Esophagus mucosa (tissue), 1 donor: ENCODE results near the gene ACP5. TPM values are rescaled to one million over a fixed set of nuclear protein-coding genes. Genes with fewer than 3 reads are reported as not detected.
"Not testable (repeated sequence)": the region's sequence is repeated elsewhere in the genome, so short reads cannot be mapped to it uniquely, and the experiment has no call there.

Experiments
- ATAC-seq: fragments of 200-7000 bp; cut with Tn5 transposase; one replicate; pipeline ENCODE4 v1.9.1; 2020
- total RNA-seq: library from RNA; stranded (reverse); gene quantifications from one replicate; pipeline ENCODE4 v1.2.4, GENCODE V29; 2023
- donor health status: DM: yes; HTN: yes; CAD: no.

ACP5 gene
- total RNA-seq, 1 donor from 2014 or later = 34.6 TPM

DNA sequence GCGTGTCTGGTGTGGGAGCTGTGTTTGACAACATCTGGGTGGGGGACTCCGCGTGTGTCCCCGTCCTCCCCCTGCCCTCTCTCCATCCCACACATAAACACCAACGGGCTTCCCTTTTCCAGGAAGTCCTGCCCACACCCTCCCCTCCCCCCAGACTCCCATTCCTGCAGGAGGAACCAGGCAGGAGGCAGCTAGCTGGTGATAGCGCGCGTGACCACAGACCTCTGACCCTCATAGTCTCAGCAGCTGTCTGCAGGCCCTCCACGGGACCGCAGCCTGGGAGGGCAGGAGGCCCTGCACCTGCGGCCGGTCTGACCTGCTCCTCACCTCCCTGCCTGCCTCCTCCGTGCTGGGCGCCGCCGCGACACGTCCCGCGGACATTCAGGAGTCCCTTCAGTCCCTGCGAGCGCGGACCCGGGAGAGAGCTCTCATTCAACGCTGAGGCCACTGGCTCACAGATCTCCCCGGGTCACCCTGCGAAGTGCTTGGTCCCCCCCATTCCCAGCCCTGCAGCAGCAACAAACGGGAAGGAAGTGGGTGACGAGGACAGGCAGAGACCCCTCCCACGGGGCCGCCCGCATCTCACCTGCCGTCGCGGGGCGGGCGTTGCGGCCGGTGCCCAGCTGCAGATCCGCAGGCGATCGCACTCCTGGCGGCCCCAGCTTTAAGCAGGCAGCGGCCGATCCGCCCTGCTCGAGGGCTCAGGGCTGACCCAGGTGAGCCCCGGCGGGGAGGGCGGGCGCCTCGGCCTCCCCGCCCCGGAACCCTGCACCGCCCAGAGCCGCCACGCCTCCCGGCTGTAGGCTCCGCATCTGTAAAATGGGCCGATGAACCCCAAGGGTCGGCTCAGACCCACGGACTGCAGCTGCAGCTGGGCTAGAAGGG is 1.1 kb upstream of the ACP5 start:
- ATAC-seq = peak; percentile 62

DNA sequence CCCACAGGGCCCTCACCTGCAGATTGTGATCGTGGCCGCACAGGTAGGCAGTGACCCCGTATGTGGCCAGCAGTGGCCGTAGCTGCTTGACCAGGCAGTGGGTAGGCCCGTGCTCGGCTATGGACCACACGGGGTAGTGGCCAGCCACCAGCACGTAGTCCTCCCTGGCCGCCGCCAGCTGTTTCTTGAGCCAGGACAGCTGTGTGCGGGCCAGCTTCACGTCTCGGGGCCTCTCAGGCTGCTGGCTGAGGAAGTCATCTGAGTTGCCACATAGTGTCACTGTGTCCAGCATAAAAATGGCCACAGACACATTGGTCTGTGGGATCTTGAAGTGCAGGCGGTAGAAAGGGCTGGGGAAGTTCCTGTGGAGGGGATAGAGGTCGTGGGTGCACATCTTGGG is 1.2 kb downstream of the ACP5 start:
- no peak for ATAC-seq

DNA sequence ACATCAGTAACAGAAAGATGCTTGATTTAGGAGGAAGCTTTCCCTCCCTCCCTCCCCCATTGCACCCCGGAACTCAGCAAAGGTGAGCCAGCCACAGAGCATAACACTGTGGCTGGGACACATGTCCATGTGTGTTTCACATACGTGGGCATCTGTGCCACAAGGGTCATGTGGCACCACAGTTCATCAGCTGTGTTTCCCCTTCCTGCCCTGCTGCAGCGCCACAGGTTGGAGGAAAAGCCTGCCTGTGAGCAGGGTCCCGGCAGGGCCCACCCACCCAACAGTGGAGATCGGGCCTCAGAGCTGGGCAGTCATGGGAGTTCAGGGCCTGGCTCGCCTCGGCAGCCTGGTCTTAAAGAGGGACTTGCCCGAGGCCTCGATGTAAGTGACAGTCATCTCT is 2.8 kb downstream of the ACP5 start:
- ATAC-seq = no peak

DNA sequence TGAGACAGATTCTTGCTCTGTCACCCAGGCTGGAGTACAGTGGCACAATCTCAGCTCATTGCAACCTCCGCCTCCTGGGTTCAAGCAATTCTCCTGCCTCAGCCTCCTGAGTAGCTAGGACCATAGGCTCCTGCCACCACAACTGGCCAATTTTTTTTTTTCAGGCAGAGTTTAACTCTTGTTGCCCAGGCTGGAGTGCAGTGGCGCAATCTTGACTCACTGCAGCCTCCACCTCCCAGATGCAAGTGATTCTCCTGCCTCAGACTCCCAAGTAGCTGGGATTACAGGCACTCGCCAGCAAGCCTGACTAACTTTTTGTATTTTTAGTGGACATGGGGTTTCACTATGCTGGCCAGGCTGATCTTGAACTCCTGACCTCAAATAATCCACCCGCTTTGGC is 3.7 kb downstream of the ACP5 start:
- not testable (repeated sequence) for ATAC-seq

DNA sequence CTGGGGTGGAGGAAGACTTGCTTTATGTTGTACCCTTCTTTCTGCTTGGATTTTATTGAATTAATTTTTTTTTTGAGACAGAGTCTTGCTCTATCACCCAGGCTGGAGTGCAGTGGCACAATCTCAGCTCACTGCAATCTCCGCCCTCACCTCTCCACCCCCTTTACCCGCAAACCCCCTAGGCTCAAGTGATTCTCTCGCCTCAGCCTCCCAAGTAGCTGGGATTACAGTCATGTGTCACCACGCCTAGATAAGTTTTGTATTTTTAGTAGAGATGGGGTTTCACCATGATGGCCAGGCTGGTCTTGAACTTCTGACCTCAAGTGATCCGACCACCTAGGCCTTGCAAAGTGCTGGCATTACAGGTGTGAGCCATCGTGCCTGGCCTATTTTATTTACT is 4.1 kb downstream of the ACP5 start:
- ATAC-seq = not testable (repeated sequence)

DNA sequence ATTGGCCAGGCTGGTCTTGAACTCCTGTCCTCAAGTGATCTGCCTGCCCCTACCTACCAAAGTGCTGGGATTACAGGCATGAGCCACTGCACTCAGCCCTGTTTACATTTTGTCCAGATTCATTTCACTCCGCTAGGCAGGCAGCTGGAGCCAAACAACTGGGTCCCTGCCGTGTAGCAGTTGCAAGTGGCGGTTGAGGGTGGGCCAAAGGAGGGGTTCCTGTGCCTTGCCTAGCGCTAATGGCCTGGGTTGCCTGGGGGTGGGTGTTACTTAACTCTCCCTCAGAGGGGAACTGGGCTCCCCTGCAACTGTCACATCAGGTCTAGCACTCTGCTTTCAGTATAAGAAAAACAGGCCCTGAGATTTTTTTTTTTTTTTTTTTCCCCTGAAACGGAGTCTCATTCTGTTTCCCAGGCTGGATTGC is 7.4 kb downstream of the ACP5 start:
- ATAC-seq = no peak

DNA sequence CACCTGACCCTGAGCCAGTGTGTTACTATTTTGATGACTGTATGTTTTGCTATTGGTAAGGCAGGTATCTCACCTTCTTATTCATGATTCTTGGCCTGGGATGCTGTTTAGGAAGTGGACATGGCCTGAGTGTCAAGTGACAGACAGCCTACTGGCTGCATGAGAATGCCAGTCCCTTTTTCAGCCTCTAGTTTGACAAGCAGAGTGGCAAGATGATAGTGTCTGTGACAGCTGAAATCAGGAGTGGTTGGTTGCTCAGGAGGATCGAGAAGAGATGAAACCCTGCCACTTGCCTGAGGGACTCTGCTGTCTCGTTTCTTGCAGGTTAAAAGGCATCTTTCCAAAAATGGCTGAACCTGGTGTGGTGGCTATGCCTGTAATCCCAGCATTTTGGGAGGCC is 11.3 kb downstream of the ACP5 start:
- no peak for ATAC-seq

DNA sequence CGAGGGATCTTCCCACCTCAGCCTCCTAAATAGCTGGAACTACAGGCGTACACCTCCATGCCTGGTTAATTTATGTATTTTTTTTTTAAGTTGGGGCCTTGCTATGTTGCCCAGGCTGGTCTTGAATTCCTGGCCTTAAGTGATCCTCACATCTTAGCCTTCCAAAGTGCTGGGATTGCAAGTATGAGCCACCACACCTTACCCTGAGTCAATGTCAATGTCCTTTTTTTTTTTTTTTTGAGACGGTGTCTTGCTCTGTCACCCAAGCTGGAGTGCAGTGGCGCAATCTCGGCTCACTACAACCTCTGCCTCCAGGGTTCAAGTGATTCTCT is 11.8 kb downstream of the ACP5 start:
- ATAC-seq = not testable (repeated sequence)

DNA sequence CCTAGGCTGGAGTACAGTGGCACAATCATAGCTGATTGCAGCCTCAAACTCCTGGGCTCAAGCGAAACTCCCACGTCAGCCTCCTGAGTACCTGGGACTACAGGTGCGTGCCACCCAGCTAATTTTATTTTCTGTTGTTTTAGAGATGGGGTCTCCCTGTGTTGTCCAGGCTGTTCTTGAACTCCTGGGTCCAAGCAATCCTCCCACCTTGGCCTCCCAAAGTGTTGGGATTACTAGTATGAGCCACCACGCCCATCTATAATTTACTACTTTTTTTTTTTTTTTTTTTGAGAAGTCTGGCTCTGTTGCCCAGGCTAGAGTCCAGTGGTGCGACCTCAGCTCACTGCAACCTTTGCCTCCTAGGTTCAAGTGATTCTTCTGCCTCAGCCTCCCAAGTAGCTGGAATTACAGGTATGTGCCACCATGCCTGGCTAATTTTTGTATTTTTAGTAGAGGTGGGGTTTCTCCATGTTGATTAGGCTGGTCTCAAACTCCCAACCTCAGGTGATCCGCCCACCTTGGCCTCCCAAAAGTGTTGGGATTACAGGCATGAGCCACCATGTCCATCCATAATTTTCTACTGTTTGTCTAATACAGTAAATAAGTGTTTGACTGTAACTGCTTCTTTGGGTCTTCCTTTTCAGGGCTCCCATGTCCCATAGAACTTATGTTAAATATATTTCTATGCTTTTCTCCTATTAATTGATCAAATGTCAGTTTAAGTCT is 13.2 kb downstream of the ACP5 start:
- ATAC-seq = not testable (repeated sequence)

DNA sequence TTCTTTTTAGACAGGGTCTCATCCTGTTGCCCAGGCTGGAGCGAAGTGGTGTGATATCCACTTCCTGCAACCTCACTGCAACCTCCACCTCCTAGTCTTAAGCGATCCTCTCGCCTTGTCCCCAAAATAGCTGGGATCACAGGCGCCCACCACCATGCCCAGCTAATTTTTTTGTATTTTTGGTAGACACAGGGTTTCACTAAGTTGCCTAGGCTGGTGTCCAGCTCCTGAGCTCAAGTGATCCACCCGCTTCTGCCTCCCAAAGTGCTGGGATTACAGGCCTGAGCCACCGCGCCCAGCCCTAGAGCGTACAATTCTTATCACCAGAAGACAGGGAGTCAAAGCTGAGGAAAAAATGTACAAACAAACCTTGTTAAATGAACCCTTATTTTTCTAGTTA is 13.9 kb downstream of the ACP5 start:
- no peak for ATAC-seq

DNA sequence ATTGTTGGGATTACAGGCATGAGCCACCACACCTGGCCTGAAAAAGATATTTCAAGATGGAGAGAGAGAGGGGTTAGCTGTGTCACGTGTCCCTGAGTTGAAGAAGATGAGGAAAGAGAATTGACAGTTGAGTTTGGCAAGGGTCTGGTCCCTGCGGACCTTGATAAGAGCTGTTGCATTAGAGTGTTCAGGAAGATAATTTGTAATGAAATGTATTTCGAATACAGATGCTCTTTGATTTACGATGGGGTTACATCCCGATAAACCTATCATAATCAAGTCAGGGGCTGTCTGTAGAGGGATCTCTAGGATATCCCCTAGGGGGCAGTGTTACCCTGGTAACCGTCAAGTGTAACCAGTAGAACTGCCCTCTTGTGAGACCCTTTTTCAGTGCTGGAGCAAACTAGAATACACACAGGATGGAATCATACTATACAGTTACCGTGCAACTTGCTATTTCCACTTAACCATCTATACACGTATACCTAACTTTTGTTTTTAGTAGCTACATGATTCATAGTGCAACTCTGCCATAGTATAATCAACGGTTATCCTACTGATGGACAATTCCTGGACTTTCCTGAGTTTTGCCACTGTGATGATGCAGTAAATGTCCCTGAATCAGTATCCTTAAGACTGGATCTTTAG is 16.9 kb downstream of the ACP5 start:
- peak; percentile 51 for ATAC-seq

DNA sequence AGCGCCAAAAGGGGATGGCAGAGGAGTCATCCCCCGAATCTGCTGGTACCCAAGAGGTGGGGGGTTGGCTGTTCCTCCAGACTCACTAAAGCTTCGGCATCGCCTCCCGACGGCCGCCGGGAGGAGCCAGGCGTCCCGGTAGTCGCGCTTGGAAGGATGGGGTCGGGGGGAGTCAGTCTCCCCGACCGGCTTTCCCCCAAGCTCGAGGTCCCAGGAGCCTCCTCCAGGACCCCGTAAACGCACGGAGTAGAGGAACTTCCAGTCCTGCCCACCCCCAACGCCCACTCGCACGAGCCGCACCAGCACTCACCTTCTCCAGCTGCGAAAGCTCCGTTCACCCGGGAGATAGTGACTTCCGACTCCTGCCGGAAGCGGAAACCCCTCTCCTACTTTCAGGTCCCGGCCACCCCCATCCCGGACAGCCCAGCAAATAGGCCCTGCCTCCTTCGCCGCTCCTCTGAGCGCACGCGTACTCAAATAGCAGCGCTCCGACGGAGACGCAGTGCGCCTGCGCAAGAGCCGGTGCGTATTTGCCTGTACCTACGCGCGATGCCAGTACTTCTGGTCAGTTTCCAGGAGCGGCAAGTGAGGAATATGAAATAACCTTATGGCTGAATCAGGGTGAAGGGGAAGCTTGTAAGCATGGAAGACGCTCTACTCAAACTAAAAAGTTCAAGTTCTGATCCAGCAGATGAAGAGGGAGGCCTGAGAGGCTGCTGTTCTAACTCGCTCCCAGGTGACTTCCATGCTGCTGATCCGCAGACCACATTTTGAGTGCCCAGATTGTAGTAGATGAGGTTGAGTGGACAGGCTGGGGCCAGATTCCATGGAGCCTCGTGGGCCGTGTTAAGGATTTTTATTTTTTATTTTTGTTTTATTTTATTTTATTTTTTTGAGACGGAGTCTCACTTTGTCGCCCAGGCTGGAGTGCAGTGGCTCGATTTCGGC is 18.3 kb downstream of the ACP5 start, which contains the start of gene ELOF1:
Gene ELOF1 (minus strand): TSS at position 350 of the 948 bp plus-strand sequence. CDS start 4,883 bp downstream, outside the sequence.
- ATAC-seq = peak; percentile 97

DNA sequence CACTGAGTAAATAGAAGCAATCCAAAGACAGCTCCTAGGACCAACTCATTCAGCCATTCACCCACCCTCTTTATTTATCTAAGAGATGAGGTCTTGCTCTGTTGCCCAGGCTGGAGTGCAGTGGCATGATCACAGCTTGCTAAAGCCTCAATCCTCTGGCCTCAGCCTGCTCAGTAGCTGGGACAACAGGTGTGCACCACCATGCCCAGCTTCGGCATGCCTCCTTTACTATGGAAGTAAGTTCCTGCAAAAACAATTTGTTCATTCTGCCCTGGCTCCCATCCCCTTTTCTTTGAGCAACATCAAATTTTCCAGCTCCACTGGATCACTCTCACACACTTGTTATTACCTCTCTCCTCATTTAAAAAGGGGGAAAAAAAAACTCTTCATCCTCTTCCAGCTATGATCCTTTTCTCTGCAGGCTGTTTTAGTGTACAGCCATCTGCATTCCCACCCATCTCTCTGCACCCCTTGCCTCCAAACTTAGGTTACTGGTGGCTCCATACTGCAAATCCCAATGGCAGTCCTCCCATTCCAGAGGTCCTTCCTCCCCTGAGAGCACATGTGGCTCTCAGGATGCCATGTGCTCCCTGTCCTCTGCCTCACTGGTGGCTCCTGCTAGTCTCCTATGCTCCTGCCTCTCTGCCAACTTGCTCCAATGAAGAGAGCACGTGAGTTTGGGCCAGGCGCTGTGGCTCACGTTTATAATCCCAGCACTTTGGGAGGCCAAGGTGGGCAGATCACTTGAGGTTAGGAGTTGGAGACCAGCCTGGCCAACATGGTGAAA is 20.6 kb downstream of the ACP5 start:
- no peak for ATAC-seq

DNA sequence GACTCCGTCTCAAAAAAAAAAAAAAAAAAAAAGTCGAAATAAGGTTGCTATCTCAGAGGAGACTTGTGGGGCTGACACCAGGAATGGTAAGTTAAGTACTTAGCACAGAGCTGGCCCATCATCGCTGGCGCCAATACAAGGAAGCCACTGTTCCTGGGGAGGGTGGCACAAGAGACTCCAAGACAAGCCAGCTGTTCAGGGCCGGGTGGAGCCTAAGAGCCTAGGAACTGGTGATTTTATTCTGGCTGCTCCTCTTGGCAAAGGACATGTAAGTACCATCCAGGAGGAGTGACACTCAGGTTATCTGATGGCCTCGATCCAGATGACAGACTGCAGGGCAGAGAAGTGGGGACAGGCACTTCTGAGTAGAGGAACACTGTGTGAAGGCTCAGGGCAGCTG is 22.2 kb downstream of the ACP5 start:
- no peak for ATAC-seq

DNA sequence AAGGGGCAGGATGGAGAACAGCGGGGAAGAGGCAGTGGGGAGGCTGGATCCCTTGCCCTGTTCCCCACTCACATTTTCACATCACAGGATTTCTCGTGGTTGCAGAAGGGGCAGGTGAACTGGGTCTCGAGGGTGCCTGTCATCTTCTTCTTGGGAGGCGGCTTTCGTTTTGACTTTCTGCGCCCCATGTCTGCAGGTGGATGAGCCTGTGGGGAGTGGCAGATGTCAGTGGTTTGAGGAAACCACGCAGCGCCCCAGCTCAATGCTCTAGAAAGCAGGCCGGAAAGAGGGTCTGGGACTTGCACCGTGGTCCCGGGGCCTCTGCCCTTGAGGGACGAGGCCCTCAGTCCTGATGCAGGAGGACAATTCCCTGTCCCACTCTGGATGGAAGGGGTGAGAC is 23.3 kb downstream of the ACP5 start:
- no peak for ATAC-seq

DNA sequence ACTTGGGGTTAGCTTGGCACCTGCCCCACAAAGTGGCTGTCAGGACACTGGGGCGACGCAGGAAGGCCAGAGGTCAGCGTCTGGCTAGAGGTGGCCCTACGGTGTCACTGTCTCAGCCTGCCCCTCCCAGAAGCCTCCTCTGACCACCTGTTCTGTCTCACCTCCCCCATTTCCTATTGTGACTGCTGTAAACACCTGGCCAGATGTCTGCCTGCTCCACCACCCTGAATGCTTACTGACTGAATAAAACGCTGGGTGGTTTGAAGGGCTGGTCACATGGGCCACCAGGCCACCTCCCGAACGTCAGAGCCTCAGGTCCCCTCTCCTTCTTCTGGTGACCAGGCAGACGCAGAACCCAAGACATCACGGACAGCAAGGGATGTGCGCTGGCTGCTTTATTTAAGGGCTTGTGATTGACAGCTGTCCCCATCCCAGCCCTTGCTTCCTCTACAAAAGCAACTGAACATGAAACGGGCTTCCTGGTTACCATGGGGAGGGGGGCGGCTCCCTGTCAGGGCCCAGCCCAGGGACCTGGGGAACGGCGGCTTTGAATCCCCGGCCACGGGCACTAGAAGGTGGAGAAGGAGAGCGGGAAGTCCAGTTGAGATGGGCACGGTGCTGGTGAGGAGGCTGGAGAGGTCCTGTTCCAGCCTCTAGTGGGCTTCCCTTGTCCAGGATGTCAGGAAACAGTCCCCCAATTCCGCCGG is 24.6 kb downstream of the ACP5 start:
- no peak for ATAC-seq

DNA sequence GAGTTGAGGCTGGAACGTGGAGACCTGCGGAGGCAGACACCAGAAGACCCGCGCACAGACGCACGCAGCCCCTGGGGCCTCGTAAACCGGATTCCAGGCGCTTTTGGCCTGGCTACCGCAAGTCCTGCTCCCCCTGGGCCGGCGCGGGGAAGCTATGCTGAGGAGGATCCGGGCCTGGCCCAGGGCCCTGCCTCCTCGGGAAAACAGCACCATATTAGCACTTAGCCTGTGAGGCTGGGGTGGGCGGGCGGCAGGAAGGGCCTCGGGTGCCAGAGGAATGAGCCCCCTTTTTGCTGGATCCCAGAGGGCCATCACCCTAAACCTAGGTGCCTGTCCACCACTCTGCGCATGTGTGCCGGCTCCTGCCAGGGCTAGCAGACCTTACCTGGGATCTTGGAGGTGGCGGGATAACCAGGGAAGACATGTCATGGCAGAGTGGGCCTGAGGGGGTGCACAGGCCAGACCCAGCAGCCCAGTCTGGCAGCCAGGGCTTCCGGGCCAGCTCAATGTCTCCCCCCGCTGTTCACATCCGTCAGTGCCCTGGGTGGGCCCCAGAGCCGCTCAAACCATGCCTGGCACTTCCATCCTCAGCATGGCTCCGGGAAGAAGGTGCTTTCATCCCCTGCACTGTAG is 25.7 kb downstream of the ACP5 start:
- no peak for ATAC-seq

DNA sequence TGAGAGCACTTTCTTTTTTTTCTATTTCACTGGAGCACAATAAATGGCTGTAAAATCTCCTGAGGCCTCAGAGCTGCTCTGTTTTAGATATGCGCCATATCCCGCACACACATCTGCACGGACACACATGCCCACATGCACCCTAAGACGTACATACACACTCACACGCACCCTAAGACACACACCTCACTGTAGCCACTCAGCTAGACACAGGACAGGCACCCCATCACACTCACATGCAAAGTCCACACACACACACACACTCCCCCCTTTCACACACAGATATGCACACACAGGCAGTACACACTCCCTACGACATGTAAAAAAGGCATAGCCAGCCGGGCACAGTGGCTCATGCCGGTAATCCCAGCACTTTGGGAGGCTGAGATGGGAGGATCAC is 27.2 kb downstream of the ACP5 start:
- no peak for ATAC-seq

DNA sequence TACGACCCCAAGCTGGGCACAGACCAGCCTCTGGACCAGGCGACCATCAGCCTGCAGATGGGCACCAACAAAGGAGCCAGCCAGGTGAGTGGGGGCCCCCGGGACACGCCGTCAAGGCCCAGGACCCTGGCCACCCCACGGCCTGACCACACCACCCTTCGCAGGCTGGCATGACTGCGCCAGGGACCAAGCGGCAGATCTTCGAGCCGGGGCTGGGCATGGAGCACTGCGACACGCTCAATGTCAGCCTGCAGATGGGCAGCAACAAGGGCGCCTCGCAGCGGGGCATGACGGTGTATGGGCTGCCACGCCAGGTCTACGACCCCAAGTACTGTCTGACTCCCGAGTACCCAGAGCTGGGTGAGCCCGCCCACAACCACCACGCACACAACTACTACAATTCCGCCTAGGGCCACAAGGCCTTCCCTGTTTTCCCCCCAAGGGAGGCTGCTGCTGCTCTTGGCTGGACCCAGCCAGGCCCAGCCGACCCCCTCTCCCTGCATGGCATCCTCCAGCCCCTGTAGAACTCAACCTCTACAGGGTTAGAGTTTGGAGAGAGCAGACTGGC is 28.0 kb downstream of the ACP5 start:
- no peak for ATAC-seq
